Motor neuron (in vitro differentiated cells): ENCODE results near the gene CES3. TPM values are rescaled to one million over a fixed set of nuclear protein-coding genes. Genes with fewer than 3 reads are reported as not detected.
A peak's percentile ranks its signal among the peaks of the same experiment; 100 is the strongest.
"Not testable (repeated sequence)": the region's sequence is repeated elsewhere in the genome, so short reads cannot be mapped to it uniquely, and the experiment has no call there.

ENCODE experiments used
- ATAC-seq, 8 experiments: fragments of 200-7000 bp; cut with Tn5 transposase; replicated peaks in 6 of 8; 2 replicates each; pipeline ENCODE4 v1.8.0; 2021; ENCODE audit warnings: mild to moderate bottlenecking in 8 of 8, moderate library complexity in 8 of 8
- H3K27ac ChIP-seq, 2 donors: fragments of 250-450 bp; sonication (Bioruptor Pico); 2 replicates each; pipeline ENCODE4 v1.9.0; 2021; ENCODE audit warnings: antibody characterized with exemption in 2 of 2, mild to moderate bottlenecking in 2 of 2, moderate library complexity in 1 of 2
- H3K4me1 ChIP-seq, 2 donors: fragments of 250-450 bp; sonication (Bioruptor Pico); replicated peaks in 1 of 2; 2 replicates each; pipeline ENCODE4 v1.6.1; 2021; ENCODE audit warnings: antibody characterized with exemption in 2 of 2, mild to moderate bottlenecking in 2 of 2, moderate library complexity in 1 of 2
- H3K4me3 ChIP-seq, 5 donors: fragments of 250-450 bp; sonication (Bioruptor Pico); 2 replicates each; pipeline ENCODE4 v1.9.0; 2021; ENCODE audit warnings: antibody characterized with exemption in 5 of 5, mild to moderate bottlenecking in 5 of 5, moderate library complexity in 4 of 5
- WGBS, 10 experiments: fragments of 450-650 bp; shearing (Covaris generic); methylation state at CpG; one replicate each; pipeline ENCODE4 v1.0.0; 2022; 5-methylcytosine and 5-hydroxymethylcytosine counted together
- in situ Hi-C, 9 experiments: fragments of 400-800 bp; cut with MboI; loops; one replicate each; pipeline ENCODE4 v1.15.0; 2021; ENCODE audit warnings: low sequenced_read_pairs in 9 of 9, low pct_unique_long_range_greater_than_20kb in 2 of 9; ENCODE audit not compliant: unreplicated experiment in 9 of 9
- total RNA-seq, 8 experiments: library from RNA; unstranded; fragments of 300-600 nt; gene quantifications; 2 replicates each; pipeline versions ENCODE4 v1.2.3 to v1.2.4, GENCODE V29; 2022

Gene CES3
- total RNA-seq, 8 experiments from 2014 or later = 0.09 to 1.9 (median 0.53) TPM

DNA sequence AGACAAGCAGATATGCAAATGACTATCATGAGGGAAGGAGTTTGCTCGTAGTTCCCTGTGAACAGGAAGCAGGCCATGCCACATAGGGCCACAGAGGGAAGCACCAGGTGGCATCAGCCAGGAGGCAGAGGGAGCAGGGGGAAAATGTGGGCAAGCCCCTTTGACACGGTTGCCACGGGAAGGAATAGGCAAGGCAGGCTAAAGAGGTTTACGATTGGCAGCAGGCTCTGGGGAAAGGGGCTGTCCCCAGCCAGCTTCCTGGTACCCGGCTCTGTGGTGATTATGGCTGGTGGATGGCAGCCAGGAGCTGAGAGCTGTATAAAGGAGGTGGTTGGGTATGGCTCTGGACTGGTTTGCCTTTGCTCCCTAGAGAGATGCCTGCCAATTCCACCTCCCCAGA is 848 bp downstream of the CES3 start:
- ATAC-seq = no peak
- in situ Hi-C loops = loop anchor here in 7 of 9 experiments (25.0 kb wide), 1 partner anchor 200 kb away; the partner anchor contains the start of genes B3GNT9 (in 7 of the 7), FBXL8 (in 7 of the 7), HSF4 (in 7 of the 7) and NOL3 (in 7 of the 7)
- Histone ChIP-seq H3K4me1 (no peaks in the 10 kb centered on the region), H3K4me3 (no peak overlapping the region), H3K27ac (no peak overlapping the region)
- WGBS, 10 experiments = 56 to 100% (median 89%) methylated on average over 1 to 5 of the region's 5 CpGs; no CpG with 5 or more reads in 5 of the 10 experiments

GRCh38 chr16:66964049-66964448 is 3.0 kb downstream of the CES3 start:
- Histone ChIP-seq H3K4me1 (no peaks in the 10 kb centered on the region), H3K4me3 (no peak overlapping the region), H3K27ac (no peak overlapping the region)
- ATAC-seq = no peak
- in situ Hi-C loops = loop anchor here in 7 of 9 experiments (25.0 kb wide), 1 partner anchor 198 kb away; the partner anchor contains the start of genes B3GNT9 (in 7 of the 7), FBXL8 (in 7 of the 7), HSF4 (in 7 of the 7) and NOL3 (in 7 of the 7)
- 60 to 87% (median 78%) methylated on average over 1 to 3 of the region's 6 CpGs; no CpG with 5 or more reads in 6 of the 10 experiments for WGBS, 10 experiments

DNA sequence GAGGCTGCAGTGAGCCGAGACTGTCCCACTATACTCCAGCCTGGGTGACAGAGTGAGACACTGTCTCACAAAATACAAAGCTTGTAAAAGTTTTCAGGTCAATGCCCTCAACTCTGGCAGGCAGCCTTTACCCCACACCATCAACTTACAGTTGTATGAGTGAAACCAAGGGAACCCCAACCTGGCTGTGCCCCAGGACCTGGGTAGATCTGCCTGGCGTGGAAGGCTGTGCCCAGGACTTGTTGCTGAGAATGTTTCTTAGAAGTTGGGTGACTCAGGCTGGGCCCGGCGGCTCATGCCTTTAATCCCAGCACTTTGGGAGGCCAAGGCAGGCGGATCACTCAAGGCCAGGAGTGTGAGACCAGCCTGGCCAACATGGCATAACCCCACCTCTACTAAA is 7.8 kb downstream of the CES3 start:
- in situ Hi-C loops = loop anchor here in 7 of 9 experiments (25.0 kb wide), 1 partner anchor 193 kb away; the partner anchor contains the start of genes B3GNT9 (in 7 of the 7), FBXL8 (in 7 of the 7), HSF4 (in 7 of the 7) and NOL3 (in 7 of the 7)
- 0 to 100% (median 86%) methylated on average over 1 to 2 of the region's 5 CpGs; no CpG with 5 or more reads in 5 of the 10 experiments for WGBS, 10 experiments

DNA sequence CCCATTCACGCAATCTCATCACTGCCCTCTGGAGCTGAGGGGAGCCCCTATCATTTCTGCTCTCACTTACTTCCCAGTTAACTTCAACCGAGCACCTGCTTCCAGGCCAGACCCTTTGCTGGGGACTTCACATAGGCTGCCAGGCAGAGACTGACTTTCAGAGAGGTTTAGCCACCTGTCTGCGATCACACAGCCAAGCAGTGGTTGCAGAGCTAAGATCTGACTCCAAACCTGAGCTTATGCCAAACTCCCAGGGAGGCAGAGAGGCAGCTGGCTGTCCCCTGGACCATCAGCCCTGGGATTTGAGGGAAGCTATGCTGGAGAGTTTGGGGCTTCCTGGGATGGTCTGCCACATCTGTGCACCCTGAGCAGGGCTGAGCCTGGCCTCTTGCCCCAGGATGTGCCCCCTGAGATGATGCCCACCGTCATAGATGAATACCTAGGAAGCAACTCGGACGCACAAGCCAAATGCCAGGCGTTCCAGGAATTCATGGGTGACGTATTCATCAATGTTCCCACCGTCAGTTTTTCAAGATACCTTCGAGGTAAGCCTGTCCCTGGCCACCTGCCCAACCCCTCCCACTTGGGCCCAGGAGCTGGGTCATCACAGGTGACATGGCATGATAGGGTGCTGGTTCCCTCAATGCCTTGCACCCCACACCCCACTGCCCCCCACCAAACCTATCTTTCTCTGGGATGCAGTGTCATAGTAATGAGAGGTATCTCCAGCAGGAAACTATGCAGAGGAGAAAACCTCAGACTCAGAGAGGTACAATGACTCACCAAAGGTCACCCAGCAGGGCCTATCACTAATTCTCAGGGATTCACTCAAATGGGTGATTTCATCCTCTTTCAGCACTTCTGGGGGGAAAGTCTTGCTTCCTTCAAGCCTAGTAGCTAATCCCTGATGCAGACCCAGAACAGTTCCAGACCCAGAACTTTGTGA is 10.0 kb downstream of the CES3 start:
- Histone ChIP-seq H3K4me1 (peaks cover 0 to 9% of the 10 kb centered on the region in 2 donors), H3K27ac (no peak overlapping the region), H3K4me3 (no peak overlapping the region)
- WGBS, 10 experiments = 40 to 90% (median 74%) methylated on average over 1 to 5 of the region's 10 CpGs; no CpG with 5 or more reads in 6 of the 10 experiments
- ATAC-seq = no peak
- in situ Hi-C loops = loop anchor here in 7 of 9 experiments (25.0 kb wide), 1 partner anchor 191 kb away; the partner anchor contains the start of genes B3GNT9 (in 7 of the 7), FBXL8 (in 7 of the 7), HSF4 (in 7 of the 7) and NOL3 (in 7 of the 7)

More for the DNA sequence above, 7.8 kb downstream of the CES3 start:
- Histone ChIP-seq H3K4me1 (no peaks in the 10 kb centered on the region), H3K4me3 (no peak overlapping the region), H3K27ac (no peak overlapping the region)
- ATAC-seq = no peak

- 42 to 80% (median 80%) methylated on average over 1 to 6 of the region's 9 CpGs; no CpG with 5 or more reads in 4 of the 10 experiments for WGBS, 10 experiments
- in situ Hi-C loops = loop anchor here in 7 of 9 experiments (25.0 kb wide), 1 partner anchor 189 kb away; the partner anchor contains the start of genes B3GNT9 (in 7 of the 7), FBXL8 (in 7 of the 7), HSF4 (in 7 of the 7) and NOL3 (in 7 of the 7)
- ATAC-seq = no peak
- Histone ChIP-seq H3K4me1 (peaks cover 0 to 9% of the 10 kb centered on the region in 2 donors), H3K4me3 (no peak overlapping the region), H3K27ac (no peak overlapping the region)
These were observed 11.9 kb downstream of the CES3 start for GRCh38 chr16:66972983-66973382.

DNA sequence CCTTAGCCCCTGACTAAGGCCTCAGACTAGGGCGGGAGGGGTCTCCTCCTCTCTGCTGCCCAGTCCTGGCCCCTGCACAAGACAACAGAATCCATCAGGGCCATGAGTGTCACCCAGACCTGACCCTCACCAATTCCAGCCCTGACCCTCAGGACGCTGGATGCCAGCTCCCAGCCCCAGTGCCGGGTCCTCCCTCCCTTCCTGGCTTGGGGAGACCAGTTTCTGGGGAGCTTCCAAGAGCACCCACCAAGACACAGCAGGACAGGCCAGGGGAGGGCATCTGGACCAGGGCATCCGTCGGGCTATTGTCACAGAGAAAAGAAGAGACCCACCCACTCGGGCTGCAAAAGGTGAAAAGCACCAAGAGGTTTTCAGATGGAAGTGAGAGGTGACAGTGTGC is 12.7 kb downstream of the CES3 start:
- Histone ChIP-seq H3K27ac (no peak overlapping the region), H3K4me3 (no peak overlapping the region), H3K4me1 (peaks cover 0 to 9% of the 10 kb centered on the region in 2 donors)
- in situ Hi-C loops = loop anchor here in 7 of 9 experiments (25.0 kb wide), 1 partner anchor 189 kb away; the partner anchor contains the start of genes B3GNT9 (in 7 of the 7), FBXL8 (in 7 of the 7), HSF4 (in 7 of the 7) and NOL3 (in 7 of the 7)
- no peak for ATAC-seq
- WGBS, 10 experiments = 76 to 100% methylated on average over 1 to 2 of the region's 6 CpGs; no CpG with 5 or more reads in 8 of the 10 experiments

DNA sequence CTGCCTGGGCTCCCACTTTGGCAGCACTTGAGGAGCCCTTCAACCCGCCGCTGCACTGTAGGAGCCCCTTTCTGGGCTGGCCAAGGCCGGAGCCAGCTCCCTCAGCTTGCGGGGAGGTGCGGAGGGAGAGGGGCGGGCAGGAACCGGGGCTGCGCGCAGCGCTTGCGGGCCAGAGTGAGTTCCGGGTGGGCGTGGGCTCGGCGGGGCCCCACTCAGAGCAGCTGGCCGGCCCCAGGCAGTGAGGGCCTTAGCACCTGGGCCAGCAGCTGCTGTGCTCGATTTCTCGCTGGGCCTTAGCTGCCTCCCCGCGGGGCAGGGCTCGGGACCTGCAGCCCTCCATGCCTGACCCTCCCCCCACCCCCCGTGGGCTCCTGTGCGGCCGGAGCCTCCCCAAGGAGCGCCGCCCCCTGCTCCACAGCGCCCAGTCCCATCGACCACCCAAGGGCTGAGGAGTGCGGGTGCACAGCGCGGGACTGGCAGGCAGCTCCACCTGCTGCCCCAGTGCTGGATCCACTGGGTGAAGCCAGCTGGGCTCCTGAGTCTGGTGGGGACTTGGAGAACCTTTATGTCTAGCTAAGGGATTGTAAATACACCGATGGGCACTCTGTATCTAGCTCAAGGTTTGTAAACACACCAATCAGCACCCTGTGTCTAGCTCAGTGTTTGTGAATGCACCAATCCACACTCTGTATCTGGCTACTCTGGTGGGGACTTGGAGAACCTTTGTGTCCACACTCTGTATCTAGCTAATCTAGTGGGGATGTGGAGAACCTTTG is 13.3 kb downstream of the CES3 start:
- 80% methylated on average over 1 of the region's 32 CpGs; no CpG with 5 or more reads in 9 of the 10 experiments for WGBS, 10 experiments
- H3K4me1 ChIP-seq, H3K27ac ChIP-seq, H3K4me3 ChIP-seq, ATAC-seq: not testable (repeated sequence)
- in situ Hi-C loops = loop anchor here in 7 of 9 experiments (25.0 kb wide), 1 partner anchor 188 kb away; the partner anchor contains the start of genes B3GNT9 (in 7 of the 7), FBXL8 (in 7 of the 7), HSF4 (in 7 of the 7) and NOL3 (in 7 of the 7)

DNA sequence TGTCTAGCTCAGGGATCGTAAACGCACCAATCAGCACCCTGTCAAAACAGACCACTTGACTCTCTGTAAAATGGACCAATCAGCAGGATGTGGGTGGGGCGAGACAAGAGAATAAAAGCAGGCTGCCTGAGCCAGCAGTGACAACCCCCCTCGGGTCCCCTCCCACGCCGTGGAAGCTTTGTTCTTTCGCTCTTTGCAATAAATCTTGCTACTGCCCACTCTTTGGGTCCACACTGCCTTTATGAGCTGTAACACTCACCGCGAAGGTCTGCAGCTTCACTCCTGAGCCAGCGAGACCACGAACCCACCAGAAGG is 13.8 kb downstream of the CES3 start:
- H3K27ac ChIP-seq, H3K4me1 ChIP-seq, ATAC-seq, H3K4me3 ChIP-seq: not testable (repeated sequence)
- in situ Hi-C loops = loop anchor here in 8 of 9 experiments (25.0 kb wide), 1 partner anchor 187 kb away; the partner anchor contains the start of genes B3GNT9 (in 8 of the 8), FBXL8 (in 8 of the 8), HSF4 (in 8 of the 8) and NOL3 (in 8 of the 8)
- 52 to 100% (median 58%) methylated on average over 2 to 7 of the region's 11 CpGs; no CpG with 5 or more reads in 6 of the 10 experiments for WGBS, 10 experiments

- WGBS, 10 experiments = 80 to 100% (median 91%) methylated on average over 1 to 9 of the region's 14 CpGs; no CpG with 5 or more reads in 2 of the 10 experiments
- ATAC-seq = no peak
- in situ Hi-C loops = loop anchor here in 1 of 9 experiments (25.0 kb wide), 1 partner anchor 187 kb away; the partner anchor contains the start of genes B3GNT9, FBXL8, HSF4 and NOL3
- Histone ChIP-seq H3K4me3 (no peak overlapping the region), H3K4me1 (peaks cover 0 to 9% of the 10 kb centered on the region in 2 donors), H3K27ac (no peak overlapping the region)
These were observed 14.3 kb downstream of the CES3 start for GRCh38 chr16:66975302-66975893.

- Histone ChIP-seq H3K4me1 (peaks cover 0 to 9% of the 10 kb centered on the region in 2 donors), H3K4me3 (no peak overlapping the region), H3K27ac (no peak overlapping the region)
- in situ Hi-C loops = loop anchor here in 1 of 9 experiments (25.0 kb wide), 1 partner anchor 186 kb away; the partner anchor contains the start of genes B3GNT9, FBXL8, HSF4 and NOL3
- WGBS, 10 experiments = 0 to 83% (median 20%) methylated on average over 1 to 2 of the region's 13 CpGs; no CpG with 5 or more reads in 7 of the 10 experiments
- ATAC-seq = peak in 4 of 8 experiments; percentile 11 to 41 (median 20)
These were observed 15.7 kb downstream of the CES3 start for GRCh38 chr16:66976746-66977145.

DNA sequence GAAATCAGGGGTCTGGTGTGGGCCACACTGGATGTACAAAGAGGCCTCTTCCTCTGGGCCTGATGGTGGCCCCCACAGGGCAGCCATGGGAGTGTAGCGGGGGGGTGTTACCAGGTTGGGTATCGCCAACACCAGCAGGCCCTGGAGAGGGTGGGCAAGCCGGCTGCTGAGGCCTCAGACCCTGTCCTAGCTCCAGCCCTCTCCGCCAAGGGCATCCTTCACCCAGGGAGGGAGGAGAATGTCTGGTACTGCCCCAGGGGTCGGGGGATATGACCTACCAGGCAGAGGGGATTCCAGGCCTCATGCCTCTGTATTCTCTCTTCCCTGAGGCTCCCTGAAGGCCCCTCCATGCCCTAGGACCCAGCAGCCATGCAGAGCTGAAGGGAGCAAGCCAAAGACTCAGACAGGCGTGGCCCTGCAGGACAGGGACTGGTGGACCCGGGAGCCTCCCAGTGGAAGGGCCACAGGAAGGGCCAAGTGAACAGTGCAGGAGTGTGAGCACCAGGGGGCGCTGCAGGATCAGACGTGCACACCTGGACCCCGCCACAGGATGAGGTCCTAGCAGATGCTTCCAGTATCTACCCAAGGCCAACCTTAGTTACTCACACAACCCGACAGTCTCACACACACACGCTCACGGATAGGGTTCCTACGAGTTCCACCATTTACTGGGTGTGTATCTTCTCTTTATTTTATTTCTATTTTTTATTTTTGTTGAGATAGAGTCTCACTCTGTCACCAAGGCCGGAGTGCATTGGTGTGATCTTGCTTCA is 16.5 kb downstream of the CES3 start:
- 0 to 100% (median 12%) methylated on average over 1 to 10 of the region's 15 CpGs; no CpG with 5 or more reads in 4 of the 10 experiments for WGBS, 10 experiments
- peak; percentile 69 to 99 (median 92) for ATAC-seq
- Histone ChIP-seq H3K4me3 (no peak overlapping the region), H3K4me1 (peaks cover 0 to 9% of the 10 kb centered on the region in 2 donors), H3K27ac (no peak overlapping the region)
- in situ Hi-C loops = loop anchor here in 1 of 9 experiments (25.0 kb wide), 1 partner anchor 185 kb away; the partner anchor contains the start of genes B3GNT9, FBXL8, HSF4 and NOL3
